Measurements from ENCODE around the gene OXLD1.

Gene OXLD1

DNA sequence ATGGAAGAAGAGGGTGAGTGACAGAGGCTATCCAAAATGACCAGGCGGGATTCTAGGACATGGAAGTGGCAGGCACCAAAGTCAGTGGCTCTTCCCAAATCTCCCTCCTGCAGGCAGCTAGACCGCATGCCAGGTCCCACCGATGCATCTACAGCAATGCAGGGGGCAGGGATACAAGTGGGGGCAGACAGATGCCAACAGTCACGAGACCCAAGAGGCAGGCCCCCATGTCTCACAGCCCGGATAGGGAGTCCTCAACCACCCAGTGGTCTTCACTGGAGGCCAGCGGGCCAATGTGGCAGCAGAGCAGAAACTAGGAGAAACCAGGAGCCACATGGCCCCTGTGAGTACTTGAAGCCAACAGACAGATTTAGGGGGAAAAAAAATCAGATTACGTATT is 49.5 kb downstream of the OXLD1 start:
- DNase-seq (ENCODE audit: low read depth in 2 of 2), result no peak

DNA sequence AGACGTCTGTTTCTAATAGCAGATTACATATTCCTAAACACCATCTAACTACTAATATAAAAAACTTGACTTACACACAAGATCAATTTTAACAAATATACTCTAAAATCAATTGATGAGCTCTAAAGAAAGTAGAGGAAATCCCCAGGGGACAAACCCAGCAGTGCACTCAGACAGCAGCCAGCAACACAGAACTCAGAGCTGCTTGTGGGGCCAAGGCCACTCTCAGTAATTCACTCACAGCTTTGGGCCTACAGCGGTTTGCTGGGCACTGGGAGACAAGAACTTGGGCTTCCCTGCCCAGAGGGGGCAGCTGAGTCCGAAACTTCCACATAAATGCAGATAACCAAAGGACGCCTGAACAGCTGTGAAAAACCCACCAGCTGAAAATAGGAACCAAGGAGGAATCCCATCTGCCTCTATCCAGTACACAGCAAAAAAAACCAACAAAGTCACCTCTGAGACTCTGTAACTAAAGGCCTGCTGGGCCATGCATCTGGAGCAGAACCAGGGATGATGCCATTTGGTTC is 50.9 kb downstream of the OXLD1 start:
- DNase-seq (ENCODE audit: low read depth in 2 of 2), result no peak
